T-cell (primary cell): Measurements from ENCODE around the gene ADK. TPM values are rescaled to one million over a fixed set of nuclear protein-coding genes. Genes with fewer than 3 reads are reported as not detected.

Source experiments
- ATAC-seq, 4 experiments: fragments of 200-7000 bp in 3 of 4; fragments of 150-1000 bp in 1 of 4; cut with Tn5 transposase; replicated peaks in 1 of 4; 1 replicate in 3 of 4; 2 replicates in 1 of 4; pipeline ENCODE4 v1.10.0; 2021; ENCODE audit warnings: moderate library complexity in 3 of 4, mild to moderate bottlenecking in 2 of 4, moderate number of reproducible peaks in 1 of 4
- CTCF ChIA-PET, 2 donors: fragments of 300-600 bp; sonication (Branson Sonifier 250); formaldehyde crosslinking; loops; one replicate each; lab custom pipeline; 2022; ENCODE audit warnings: antibody characterized with exemption in 2 of 2; lab: Charles Lee
- POLR2A ChIA-PET, 2 donors: fragments of 300-600 bp; sonication (Branson Sonifier 250); formaldehyde crosslinking; loops; one replicate each; lab custom pipeline; 2022; ENCODE audit warnings: antibody characterized with exemption in 2 of 2; lab: Charles Lee
- DNase-seq, 35 experiments: peaks; one replicate each; pipeline versions ENCODE4 v3.0.0 to v3.0.0-alpha.2; 2013 to 2023
- H3K27ac ChIP-seq: one replicate; pipeline ENCODE4 v1.5.1; 2013; ENCODE audit warnings: low read length
- H3K27me3 ChIP-seq, 2 experiments: replicated peaks in 1 of 2; 1 replicate in 1 of 2; 2 replicates in 1 of 2; pipeline versions ENCODE4 v1.6.1 to v1.7.0; 2013; ENCODE audit warnings: low read length in 1 of 2, mixed read lengths in 1 of 2; ENCODE audit not compliant: control insufficient read depth in 2 of 2, insufficient read depth in 2 of 2; ENCODE audit errors: extremely low read depth in 1 of 2
- H3K36me3 ChIP-seq, 2 donors: 1 replicate in 1 of 2; 2 replicates in 1 of 2; pipeline versions ENCODE4 v1.6.1 to v1.7.0; 2013; ENCODE audit warnings: low read length in 1 of 2; ENCODE audit not compliant: control insufficient read depth in 2 of 2, insufficient read depth in 1 of 2; ENCODE audit errors: extremely low read depth in 1 of 2
- H3K4me1 ChIP-seq, 2 experiments: 1 replicate in 1 of 2; 2 replicates in 1 of 2; pipeline versions ENCODE4 v1.6.1 to v1.7.0; 2013; ENCODE audit warnings: low read length in 2 of 2, mixed read lengths in 1 of 2; ENCODE audit not compliant: insufficient read depth in 2 of 2, control insufficient read depth in 1 of 2; ENCODE audit errors: extremely low read depth in 1 of 2
- H3K4me3 ChIP-seq, 2 donors: 1 replicate in 1 of 2; 2 replicates in 1 of 2; pipeline versions ENCODE4 v1.5.1 to v1.7.0; 2013; ENCODE audit warnings: mild to moderate bottlenecking in 2 of 2, low read length in 1 of 2, moderate library complexity in 1 of 2; ENCODE audit not compliant: control insufficient read depth in 1 of 2; ENCODE audit errors: extremely low read depth in 1 of 2
- H3K9me3 ChIP-seq: 2 replicates; pipeline ENCODE4 v1.7.0; 2013
- H3K27ac Mint-ChIP-seq, 2 donors: one replicate each; pipeline ENCODE4 v1.8.0; 2020 to 2021; ENCODE audit warnings: mild to moderate bottlenecking in 2 of 2, mixed read lengths in 2 of 2
- H3K27me3 Mint-ChIP-seq, 2 donors: one replicate each; pipeline ENCODE4 v1.8.0; 2021 to 2022; ENCODE audit warnings: mixed read lengths in 2 of 2
- H3K36me3 Mint-ChIP-seq: one replicate; pipeline ENCODE4 v1.8.0; 2021; ENCODE audit warnings: mixed read lengths
- H3K4me1 Mint-ChIP-seq, 3 donors: one replicate each; pipeline ENCODE4 v1.8.0; 2020 to 2022; ENCODE audit warnings: mixed read lengths in 3 of 3, mild to moderate bottlenecking in 1 of 3
- H3K4me3 Mint-ChIP-seq, 3 donors: one replicate each; pipeline ENCODE4 v1.8.0; 2020 to 2022; ENCODE audit warnings: mild to moderate bottlenecking in 3 of 3, mixed read lengths in 3 of 3, moderate library complexity in 3 of 3
- H3K9me3 Mint-ChIP-seq, 3 donors: one replicate each; pipeline ENCODE4 v1.8.0; 2020 to 2022; ENCODE audit warnings: mixed read lengths in 3 of 3
- WGBS: methylation state at CpG from one replicate; pipeline ENCODE4 v1.1.5; 2013; ENCODE audit warnings: missing lambda C conversion rate; ENCODE audit not compliant: insufficient coverage; 5-methylcytosine and 5-hydroxymethylcytosine counted together
- total RNA-seq, 35 experiments: library from RNA in 6 of 35; stranded (reverse) in 6 of 35; fragments of 120-200 nt in 1 of 35; gene quantifications; one replicate each; pipeline versions ENCODE4 v1.2.1 to v1.2.4 and lab custom pipeline; 2013 to 2026

The ADK gene
- total RNA-seq, 5 donors from 2014 or later (not counting 1 experiment from before 2014, with no cell fraction given): 20.7 to 32.8 (median 23.6) TPM

GRCh38 chr10:74543276-74543675 lies 392.3 kb downstream of the ADK start:
- no peak overlapping the region for H3K27ac ChIP-seq
- no peaks in the 10 kb centered on the region for H3K27me3 ChIP-seq
- ATAC-seq: no peak
- Mint-ChIP-seq H3K27me3 (no peaks in the 10 kb centered on the region), H3K27ac (no peak overlapping the region), H3K36me3 (peaks cover 8% of the 10 kb centered on the region), H3K4me1 (peaks cover 3 to 12% (median 9%) of the 10 kb centered on the region in 3 donors), H3K9me3 (no peaks in the 10 kb centered on the region), H3K4me3 (no peak overlapping the region)
- H3K9me3 ChIP-seq: no peaks in the 10 kb centered on the region
- no peak for DNase-seq
- ChIA-PET POLR2A (interaction anchor here in 1 of 2 donors (1.0 kb wide), 1 partner anchor 46 kb away, joined by 3 read pairs; no protein-coding TSS in a partner anchor), CTCF (interaction anchor here in 1 of 2 donors (1.0 kb wide), 1 partner anchor 108 kb away, joined by 3 read pairs; no protein-coding TSS in a partner anchor)
- H3K4me3 ChIP-seq: no peak overlapping the region
- H3K4me1 ChIP-seq: no peaks in the 10 kb centered on the region
- no peaks in the 10 kb centered on the region for H3K36me3 ChIP-seq
- WGBS: no CpG with 5 or more reads among the region's 1 CpG

GRCh38 chr10:74544106-74544505 lies 393.1 kb downstream of the ADK start:
- Mint-ChIP-seq H3K4me3 (no peak overlapping the region), H3K36me3 (peaks cover 11% of the 10 kb centered on the region), H3K4me1 (peaks cover 0 to 10% (median 9%) of the 10 kb centered on the region in 3 donors), H3K27ac (no peak overlapping the region), H3K9me3 (no peaks in the 10 kb centered on the region), H3K27me3 (no peaks in the 10 kb centered on the region)
- no peaks in the 10 kb centered on the region for H3K9me3 ChIP-seq
- CTCF ChIA-PET: no interaction called here
- H3K36me3 ChIP-seq: no peaks in the 10 kb centered on the region
- ATAC-seq (no peak), DNase-seq (no peak)
- POLR2A ChIA-PET: no interaction called here
- H3K4me1 ChIP-seq: no peaks in the 10 kb centered on the region
- 63% methylated on average over 1 of the region's 2 CpGs for WGBS
- H3K4me3 ChIP-seq: no peak overlapping the region
- no peaks in the 10 kb centered on the region for H3K27me3 ChIP-seq
- no peak overlapping the region for H3K27ac ChIP-seq

DNA sequence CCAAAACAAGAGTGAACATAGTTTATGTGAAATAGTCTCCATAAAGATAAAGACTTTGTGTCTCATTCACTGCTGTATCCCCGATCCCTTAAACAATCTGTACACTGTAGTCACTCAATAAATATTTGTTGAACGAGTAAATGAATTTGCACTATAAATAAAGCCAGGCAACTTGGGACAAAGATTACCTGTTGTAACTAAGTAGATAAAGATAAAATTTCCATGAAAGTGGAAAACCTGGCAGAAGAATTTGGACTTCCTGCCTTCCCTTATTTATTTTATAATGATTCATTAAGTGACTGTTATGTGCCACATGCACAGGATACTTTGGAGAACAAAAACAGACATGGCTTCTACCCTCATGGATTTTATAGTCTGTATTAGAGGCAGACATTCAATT lies 397.7 kb downstream of the ADK start:
- H3K36me3 ChIP-seq: no peaks in the 10 kb centered on the region
- H3K27ac ChIP-seq: no peak overlapping the region
- ATAC-seq: no peak
- WGBS: no CpG with 5 or more reads among the region's 2 CpGs
- Mint-ChIP-seq H3K4me3 (no peak overlapping the region), H3K36me3 (peaks cover 22% of the 10 kb centered on the region), H3K4me1 (peaks cover 0 to 6% (median 5%) of the 10 kb centered on the region in 3 donors), H3K27ac (no peak overlapping the region), H3K9me3 (no peaks in the 10 kb centered on the region), H3K27me3 (no peaks in the 10 kb centered on the region)
- no peaks in the 10 kb centered on the region for H3K27me3 ChIP-seq
- H3K4me3 ChIP-seq: no peak overlapping the region
- no peaks in the 10 kb centered on the region for H3K9me3 ChIP-seq
- POLR2A ChIA-PET: no interaction called here
- no peaks in the 10 kb centered on the region for H3K4me1 ChIP-seq
- CTCF ChIA-PET: no interaction called here
- DNase-seq: no peak

GRCh38 chr10:74556072-74556705 lies 405.2 kb downstream of the ADK start:
- WGBS: 100% methylated on average over 1 of the region's 2 CpGs

DNA sequence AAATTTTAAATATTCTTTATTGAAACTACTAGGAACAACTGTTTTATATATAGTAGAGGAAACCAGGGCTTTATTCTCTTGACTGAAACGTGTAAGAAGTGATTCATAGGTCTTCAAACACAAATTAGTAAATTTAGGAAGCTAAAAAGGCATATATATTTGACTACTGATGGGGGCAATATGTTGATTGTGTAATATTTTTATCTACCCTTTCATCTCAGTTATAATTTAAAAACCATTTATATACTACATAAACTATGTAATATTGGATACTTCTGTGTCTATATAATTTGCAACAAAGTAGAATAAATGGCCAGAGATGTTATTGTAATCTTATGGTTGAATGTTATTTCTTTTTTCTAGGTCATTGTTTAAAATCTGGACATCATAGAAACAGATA lies 406.1 kb downstream of the ADK start:
- ATAC-seq (no peak), DNase-seq (no peak)
- ChIA-PET POLR2A (no interaction called here), CTCF (no interaction called here)
- Mint-ChIP-seq H3K27me3 (no peaks in the 10 kb centered on the region), H3K4me3 (no peak overlapping the region), H3K27ac (no peak overlapping the region), H3K9me3 (no peaks in the 10 kb centered on the region), H3K36me3 (peaks cover 39% of the 10 kb centered on the region), H3K4me1 (peaks cover 0 to 3% (median 0%) of the 10 kb centered on the region in 3 donors)
- WGBS: no CpG with 5 or more reads among the region's 1 CpG
- Histone ChIP-seq H3K9me3 (no peaks in the 10 kb centered on the region), H3K27ac (no peak overlapping the region), H3K27me3 (no peaks in the 10 kb centered on the region), H3K4me3 (no peak overlapping the region), H3K36me3 (peaks cover 0 to 6% of the 10 kb centered on the region in 2 donors), H3K4me1 (no peaks in the 10 kb centered on the region)

More at GRCh38 chr10:74556072-74556705, 405.2 kb downstream of the ADK start:
- H3K27ac ChIP-seq: no peak overlapping the region
- H3K4me3 ChIP-seq: no peak overlapping the region
- H3K36me3 ChIP-seq: peaks cover 0 to 6% of the 10 kb centered on the region in 2 donors
- no peaks in the 10 kb centered on the region for H3K9me3 Mint-ChIP-seq
- no peak overlapping the region for H3K4me3 Mint-ChIP-seq
- H3K27ac Mint-ChIP-seq: no peak overlapping the region
- H3K9me3 ChIP-seq: no peaks in the 10 kb centered on the region
- ChIA-PET POLR2A (no interaction called here), CTCF (interaction anchor here in 1 of 2 donors (0.5 kb wide), 1 partner anchor 9 kb away, joined by 3 read pairs; no protein-coding TSS in a partner anchor)
- H3K27me3 Mint-ChIP-seq: no peaks in the 10 kb centered on the region
- DNase-seq (no peak), ATAC-seq (no peak)
- H3K4me1 Mint-ChIP-seq: peaks cover 0 to 3% (median 0%) of the 10 kb centered on the region in 3 donors
- H3K4me1 ChIP-seq: no peaks in the 10 kb centered on the region
- peaks cover 39% of the 10 kb centered on the region for H3K36me3 Mint-ChIP-seq
- no peaks in the 10 kb centered on the region for H3K27me3 ChIP-seq

GRCh38 chr10:74558403-74558802 lies 407.4 kb downstream of the ADK start:
- H3K4me1 Mint-ChIP-seq: peaks cover 0 to 3% (median 0%) of the 10 kb centered on the region in 3 donors
- ATAC-seq: no peak
- CTCF ChIA-PET: no interaction called here

More at GRCh38 chr10:74558403-74558802, 407.4 kb downstream of the ADK start:
- WGBS: no CpG with 5 or more reads among the region's 3 CpGs
- H3K27ac Mint-ChIP-seq: no peak overlapping the region
- Histone ChIP-seq H3K27me3 (no peaks in the 10 kb centered on the region), H3K27ac (no peak overlapping the region), H3K4me3 (no peak overlapping the region), H3K4me1 (no peaks in the 10 kb centered on the region), H3K9me3 (no peaks in the 10 kb centered on the region), H3K36me3 (peaks cover 0 to 6% of the 10 kb centered on the region in 2 donors)
- no peak overlapping the region for H3K4me3 Mint-ChIP-seq
- H3K36me3 Mint-ChIP-seq: peaks cover 30% of the 10 kb centered on the region
- no peak for DNase-seq
- no peaks in the 10 kb centered on the region for H3K27me3 Mint-ChIP-seq
- POLR2A ChIA-PET: no interaction called here
- H3K9me3 Mint-ChIP-seq: no peaks in the 10 kb centered on the region
